Measurements from ENCODE around the gene PAEP.

The PAEP gene

GRCh38 chr9:135604437-135605237 is 43.1 kb downstream of the PAEP start:
- DNase-seq: no peak

GRCh38 chr9:135605238-135605781 is 43.8 kb downstream of the PAEP start:
- DNase-seq: no peak

GRCh38 chr9:135606885-135607259 is 45.3 kb downstream of the PAEP start:
- DNase-seq: no peak

GRCh38 chr9:135607401-135608293 is 46.1 kb downstream of the PAEP start:
- DNase-seq: no peak

- no peak for DNase-seq
These were observed 46.9 kb downstream of the PAEP start for GRCh38 chr9:135608294-135608998.

GRCh38 chr9:135608999-135609317 is 47.4 kb downstream of the PAEP start:
- no peak for DNase-seq

- no peak for DNase-seq
These were observed 47.9 kb downstream of the PAEP start for GRCh38 chr9:135609366-135609955.

- no peak for DNase-seq
These were observed 49.0 kb downstream of the PAEP start for GRCh38 chr9:135610290-135611141.

- DNase-seq: no peak
These were observed 49.8 kb downstream of the PAEP start for GRCh38 chr9:135611142-135611874.

GRCh38 chr9:135611875-135612209 is 50.3 kb downstream of the PAEP start:
- DNase-seq: no peak

GRCh38 chr9:135612437-135612836 is 50.9 kb downstream of the PAEP start:
- DNase-seq: no peak

GRCh38 chr9:135612981-135613910 is 51.7 kb downstream of the PAEP start:
- no peak for DNase-seq

GRCh38 chr9:135613946-135614805 is 52.6 kb downstream of the PAEP start:
- DNase-seq: no peak

- no peak for DNase-seq
These were observed 53.5 kb downstream of the PAEP start for GRCh38 chr9:135614821-135615665.

GRCh38 chr9:135615666-135616618 is 54.4 kb downstream of the PAEP start:
- no peak for DNase-seq
